DOHH2 (cell line): ENCODE measurements around the gene GOLGA2.

Source experiments
- H3F3A ChIP-seq: fragments of 200-600 bp; sonication (generic), shearing (Covaris generic); 2 replicates; pipeline ENCODE4 v1.6.0; 2016; ENCODE audit warnings: antibody characterized with exemption, mild to moderate bottlenecking; ENCODE audit not compliant: control insufficient read depth, insufficient read depth
- H3K27ac ChIP-seq: fragments of 200-600 bp; sonication (generic); 2 replicates; pipeline ENCODE4 v1.5.1; 2014; ENCODE audit warnings: low read depth, mild to moderate bottlenecking, low read length, moderate library complexity
- H3K27me3 ChIP-seq: fragments of 200-600 bp; sonication (generic); 2 replicates; pipeline ENCODE4 v1.6.1; 2014; ENCODE audit warnings: mild to moderate bottlenecking, low read length, mixed read lengths; ENCODE audit not compliant: control insufficient read depth
- H3K36me3 ChIP-seq: fragments of 200-600 bp; sonication (generic); 2 replicates; pipeline ENCODE4 v1.6.1; 2014; ENCODE audit warnings: mild to moderate bottlenecking, low read length, moderate library complexity, mixed read lengths; ENCODE audit not compliant: control insufficient read depth
- H3K4me1 ChIP-seq: fragments of 200-600 bp; sonication (generic); 2 replicates; pipeline ENCODE4 v1.6.1; 2014; ENCODE audit warnings: mild to moderate bottlenecking, low read length, mixed read lengths; ENCODE audit not compliant: control insufficient read depth
- H3K4me2 ChIP-seq: fragments of 200-600 bp; sonication (generic); 2 replicates; pipeline ENCODE4 v1.6.0; 2014; ENCODE audit warnings: mild to moderate bottlenecking, low read length, moderate library complexity
- H3K4me3 ChIP-seq: fragments of 200-600 bp; sonication (generic); 2 replicates; pipeline ENCODE4 v1.5.1; 2014; ENCODE audit warnings: mild to moderate bottlenecking, low read length, mixed read lengths
- H3K79me2 ChIP-seq: fragments of 200-600 bp; sonication (generic); 2 replicates; pipeline ENCODE4 v1.6.1; 2014; ENCODE audit warnings: mild to moderate bottlenecking, low read length, mixed read lengths; ENCODE audit not compliant: control insufficient read depth
- H3K9me2 ChIP-seq: fragments of 200-600 bp; sonication (generic); replicated peaks from 2 replicates; pipeline ENCODE4 v1.6.1; 2014; ENCODE audit warnings: mild to moderate bottlenecking, low read length, mixed read lengths; ENCODE audit not compliant: control insufficient read depth
- H3K9me3 ChIP-seq: fragments of 200-600 bp; sonication (generic); 2 replicates; pipeline ENCODE4 v1.6.1; 2014; ENCODE audit warnings: antibody characterized with exemption, low read length, mixed read lengths; ENCODE audit not compliant: control insufficient read depth, insufficient read depth
- H4K20me1 ChIP-seq: fragments of 200-600 bp; sonication (generic); 2 replicates; pipeline ENCODE4 v1.6.0; 2014; ENCODE audit warnings: low read depth, mild to moderate bottlenecking, antibody characterized with exemption, low read length, moderate library complexity; ENCODE audit not compliant: control insufficient read depth, insufficient read depth
- EZH2phosphoT487 ChIP-seq: fragments of 200-600 bp; sonication (generic); IDR thresholded peaks from 2 replicates; pipeline ENCODE4 v1.6.1; 2017; ENCODE audit warnings: borderline replicate concordance, mild to moderate bottlenecking, antibody characterized with exemption, low read length, moderate library complexity, mixed read lengths
- TF ChIP-seq, protein P1 (sequence below): fragments of 200-600 bp; sonication (generic); IDR thresholded peaks from one replicate; pipeline ENCODE4 v1.5.1; 2014; ENCODE audit warnings: antibody characterized with exemption, mild to moderate bottlenecking, low read depth, low read length; ENCODE audit not compliant: poor library complexity, severe bottlenecking

The GOLGA2 gene

GRCh38 chr9:128292009-128292408, 16.2 kb upstream of the GOLGA2 start:
- no peaks in the 10 kb centered on the region for H4K20me1 ChIP-seq
- no peaks in the 10 kb centered on the region for H3F3A ChIP-seq
- H3K4me1 ChIP-seq: no peaks in the 10 kb centered on the region
- no peak overlapping the region for H3K4me3 ChIP-seq
- H3K36me3 ChIP-seq: no peaks in the 10 kb centered on the region
- no peaks in the 10 kb centered on the region for H3K27me3 ChIP-seq
- no peak overlapping the region for H3K27ac ChIP-seq
- TF ChIP-seq, protein P1, sequence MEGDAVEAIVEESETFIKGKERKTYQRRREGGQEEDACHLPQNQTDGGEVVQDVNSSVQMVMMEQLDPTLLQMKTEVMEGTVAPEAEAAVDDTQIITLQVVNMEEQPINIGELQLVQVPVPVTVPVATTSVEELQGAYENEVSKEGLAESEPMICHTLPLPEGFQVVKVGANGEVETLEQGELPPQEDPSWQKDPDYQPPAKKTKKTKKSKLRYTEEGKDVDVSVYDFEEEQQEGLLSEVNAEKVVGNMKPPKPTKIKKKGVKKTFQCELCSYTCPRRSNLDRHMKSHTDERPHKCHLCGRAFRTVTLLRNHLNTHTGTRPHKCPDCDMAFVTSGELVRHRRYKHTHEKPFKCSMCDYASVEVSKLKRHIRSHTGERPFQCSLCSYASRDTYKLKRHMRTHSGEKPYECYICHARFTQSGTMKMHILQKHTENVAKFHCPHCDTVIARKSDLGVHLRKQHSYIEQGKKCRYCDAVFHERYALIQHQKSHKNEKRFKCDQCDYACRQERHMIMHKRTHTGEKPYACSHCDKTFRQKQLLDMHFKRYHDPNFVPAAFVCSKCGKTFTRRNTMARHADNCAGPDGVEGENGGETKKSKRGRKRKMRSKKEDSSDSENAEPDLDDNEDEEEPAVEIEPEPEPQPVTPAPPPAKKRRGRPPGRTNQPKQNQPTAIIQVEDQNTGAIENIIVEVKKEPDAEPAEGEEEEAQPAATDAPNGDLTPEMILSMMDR: no peak
- TF ChIP-seq EZH2phosphoT487: no peak
- no peaks in the 10 kb centered on the region for H3K79me2 ChIP-seq
- no peaks in the 10 kb centered on the region for H3K9me3 ChIP-seq
- H3K4me2 ChIP-seq: no peak overlapping the region
- no peaks in the 10 kb centered on the region for H3K9me2 ChIP-seq

DNA sequence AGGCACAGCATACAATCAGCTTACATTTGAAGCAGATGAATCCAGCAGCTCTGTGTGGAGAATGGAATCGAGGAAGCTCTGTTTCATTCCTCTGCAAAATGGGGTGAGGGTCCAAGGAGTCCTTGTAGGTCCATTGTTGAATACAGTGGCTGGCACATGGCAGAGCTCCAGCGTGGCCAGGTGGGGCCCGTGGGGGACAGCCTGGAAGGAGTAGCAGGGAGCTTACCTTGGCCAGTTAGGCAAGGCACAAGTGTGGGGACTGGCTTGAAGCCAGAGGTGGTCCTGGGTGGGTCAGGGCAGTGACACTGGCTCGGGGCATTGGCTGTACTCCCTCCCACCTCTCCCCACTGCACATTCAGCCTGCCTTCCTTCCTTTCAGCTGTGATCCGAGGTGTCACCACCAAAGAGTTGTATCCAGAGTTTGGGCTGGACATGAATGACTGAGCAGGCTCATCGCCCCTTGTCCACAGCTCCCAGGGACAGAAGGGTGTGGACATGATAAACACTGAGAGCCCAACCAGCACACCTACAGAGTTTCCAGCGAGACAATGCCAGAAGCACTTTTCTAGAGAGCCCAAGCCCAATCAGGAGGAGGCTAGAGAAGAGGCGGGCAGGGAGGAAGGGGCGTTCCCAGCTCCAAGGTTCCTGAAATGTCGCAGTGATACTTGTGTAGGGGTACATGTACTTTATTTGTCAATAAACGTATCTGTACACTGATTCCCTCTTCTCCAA, 12.6 kb upstream of the GOLGA2 start:
- H3F3A ChIP-seq: no peaks in the 10 kb centered on the region
- H3K27me3 ChIP-seq: no peaks in the 10 kb centered on the region
- TF ChIP-seq, protein P1: no peak
- no peak for TF ChIP-seq EZH2phosphoT487

DNA sequence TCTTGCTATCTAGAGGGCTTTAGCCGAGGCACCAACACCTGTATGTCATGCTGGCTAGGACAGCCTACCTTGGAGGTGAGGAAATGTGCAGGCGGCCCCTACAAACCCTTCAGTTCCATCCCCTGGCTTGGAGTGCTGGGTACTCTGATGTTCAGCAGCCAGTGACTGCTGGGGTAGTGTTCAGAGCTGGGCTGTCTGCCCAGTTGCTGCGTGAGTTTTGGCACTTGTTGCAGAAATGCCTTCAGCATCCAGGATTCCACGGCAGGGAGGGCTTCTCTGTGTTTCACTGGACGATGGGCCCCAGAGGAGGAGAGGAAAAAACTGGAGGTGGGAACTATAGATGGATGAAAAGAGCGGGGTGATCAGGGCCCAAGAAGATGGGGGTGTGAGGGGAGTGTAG, 10.6 kb upstream of the GOLGA2 start:
- H3K79me2 ChIP-seq: no peaks in the 10 kb centered on the region
- no peaks in the 10 kb centered on the region for H3K9me2 ChIP-seq

More for the DNA sequence above, 12.6 kb upstream of the GOLGA2 start:
- Histone ChIP-seq H3K36me3 (no peaks in the 10 kb centered on the region), H3K79me2 (no peaks in the 10 kb centered on the region), H4K20me1 (no peaks in the 10 kb centered on the region), H3K9me3 (no peaks in the 10 kb centered on the region), H3K9me2 (no peaks in the 10 kb centered on the region), H3K27ac (no peak overlapping the region), H3K4me3 (no peak overlapping the region), H3K4me1 (peaks cover 3% of the 10 kb centered on the region; the same call in 1 of the 2 replicates), H3K4me2 (no peak overlapping the region)

More for the DNA sequence above, 10.6 kb upstream of the GOLGA2 start:
- Histone ChIP-seq H3K4me2 (no peak overlapping the region), H3K36me3 (no peaks in the 10 kb centered on the region), H3K27ac (no peak overlapping the region), H4K20me1 (no peaks in the 10 kb centered on the region), H3K4me3 (no peak overlapping the region), H3K4me1 (peaks cover 3% of the 10 kb centered on the region; the same call in 1 of the 2 replicates), H3F3A (no peaks in the 10 kb centered on the region), H3K9me3 (no peaks in the 10 kb centered on the region), H3K27me3 (no peaks in the 10 kb centered on the region)
- no peak for TF ChIP-seq EZH2phosphoT487
- TF ChIP-seq, protein P1: no peak
